GM12891 (cell line): ENCODE data around the gene NR2C2.

Experiments
- DNase-seq: peaks from one replicate; pipeline ENCODE4 v3.0.0; 2011; ENCODE audit warnings: low spot score; ENCODE audit not compliant: insufficient read length
- FAIRE-seq: peaks from 2 replicates; lab custom pipeline; 2011; peaks lifted over from hg19 to GRCh38; lab: Jason Lieb, UNC
- PAX5 ChIP-seq: IDR thresholded peaks from 2 replicates; pipeline ENCODE4 v1.6.1; 2011; ENCODE audit warnings: low read length, moderate library complexity, mild to moderate bottlenecking; ENCODE audit not compliant: insufficient read depth, severe bottlenecking
- POLR2A ChIP-seq: IDR thresholded peaks from 2 replicates; pipeline ENCODE4 v1.6.1; 2011; ENCODE audit warnings: low read depth, low read length, control low read depth
- POLR2AphosphoS5 ChIP-seq: IDR thresholded peaks from 2 replicates; pipeline ENCODE4 v1.6.1; 2011; ENCODE audit warnings: low read depth, low read length, control low read depth
- POU2F2 ChIP-seq: IDR thresholded peaks from 2 replicates; pipeline ENCODE4 v1.6.1; 2011; ENCODE audit warnings: low read depth, mild to moderate bottlenecking, control low read depth, low read length, moderate library complexity
- SPI1 ChIP-seq: IDR thresholded peaks from 2 replicates; pipeline ENCODE4 v1.6.1; 2011; ENCODE audit warnings: low read depth, low read length, control low read depth
- TAF1 ChIP-seq: IDR thresholded peaks from 2 replicates; pipeline ENCODE4 v1.6.1; 2011; ENCODE audit warnings: low read depth, low read length, control low read depth

Gene NR2C2

GRCh38 chr3:14907043-14907966, 40.1 kb upstream of the NR2C2 start:
- TF ChIP-seq POLR2A (no peak), POLR2AphosphoS5 (no peak), POU2F2 (no peak), SPI1 (no peak), TAF1 (no peak), PAX5 (no peak)
- DNase-seq (no peak), FAIRE-seq (no peak)

GRCh38 chr3:14909250-14909649, 38.1 kb upstream of the NR2C2 start:
- TF ChIP-seq TAF1, result no peak
- TF ChIP-seq SPI1, result no peak
- no peak for TF ChIP-seq PAX5
- TF ChIP-seq POLR2AphosphoS5, result no peak
- no peak for TF ChIP-seq POU2F2
- TF ChIP-seq POLR2A, result no peak
- FAIRE-seq, result no peak
- no peak for DNase-seq

DNA sequence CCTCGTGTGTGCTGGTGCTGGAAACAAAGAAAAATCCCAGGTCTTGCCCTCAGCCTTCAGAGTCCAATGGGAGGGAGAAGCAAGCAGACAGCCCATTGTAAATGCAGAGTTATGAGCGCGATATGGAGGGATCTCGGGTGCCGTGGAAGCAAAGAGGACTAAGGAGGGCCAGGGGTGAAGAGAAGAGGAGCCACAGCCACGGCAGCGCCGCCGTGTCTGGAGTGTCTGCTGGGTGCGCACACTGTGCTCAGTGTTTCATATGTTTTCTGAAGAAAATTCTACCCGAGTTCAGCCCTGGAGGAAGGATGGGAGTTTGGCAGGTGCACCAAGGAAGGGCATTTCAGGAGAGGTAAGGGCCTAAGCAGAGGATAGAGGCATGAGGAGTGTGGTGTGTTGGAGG, 35.7 kb upstream of the NR2C2 start:
- DNase-seq (no peak), FAIRE-seq (no peak)

DNA sequence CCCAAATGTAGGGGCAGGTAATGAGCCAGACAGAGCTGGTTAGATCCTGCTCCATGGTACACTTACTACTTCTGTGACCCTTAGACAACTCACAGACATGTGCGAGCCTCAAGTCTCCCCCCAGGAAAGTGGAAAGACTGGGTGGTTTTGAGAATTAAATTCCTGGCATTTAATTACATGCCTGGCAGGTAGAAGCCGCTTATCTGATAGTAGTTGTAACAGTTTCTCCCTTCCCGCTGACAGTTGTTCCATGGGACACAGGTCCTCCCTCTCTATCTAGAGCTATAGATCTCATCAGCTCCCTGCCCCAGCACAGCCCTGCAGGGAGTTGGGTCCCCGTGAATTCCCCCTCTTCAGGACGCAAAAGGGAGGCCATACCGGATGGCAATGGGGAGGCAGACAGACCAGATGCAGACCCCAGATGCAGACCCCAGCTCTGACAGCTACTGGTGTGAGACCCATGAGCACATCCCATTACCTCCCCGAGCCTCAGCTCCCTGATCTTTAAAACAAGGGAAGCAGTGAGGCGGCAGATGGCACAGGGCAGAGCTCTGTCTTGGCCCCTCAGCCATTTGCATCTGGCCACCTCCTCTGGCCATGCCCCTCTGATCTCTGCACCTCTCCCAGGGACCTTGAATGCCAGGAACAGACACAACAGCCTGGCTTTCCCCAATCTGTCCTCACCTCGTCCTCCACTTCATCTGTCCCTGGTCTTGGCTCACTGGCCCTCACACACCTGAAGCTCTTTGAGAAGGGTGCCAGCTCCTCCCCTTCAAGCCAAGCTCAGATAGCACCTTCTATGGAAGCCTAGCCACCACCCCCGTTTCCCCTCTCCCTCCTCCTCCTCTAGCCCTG, 34.1 kb upstream of the NR2C2 start:
- TF ChIP-seq POLR2AphosphoS5 (no peak), TAF1 (no peak), PAX5 (no peak), SPI1 (no peak), POU2F2 (no peak), POLR2A (no peak)
- no peak for DNase-seq
- no peak for FAIRE-seq

More for the DNA sequence above, 35.7 kb upstream of the NR2C2 start:
- TF ChIP-seq POLR2A (no peak), SPI1 (no peak), POU2F2 (no peak), PAX5 (no peak), POLR2AphosphoS5 (no peak), TAF1 (no peak)

DNA sequence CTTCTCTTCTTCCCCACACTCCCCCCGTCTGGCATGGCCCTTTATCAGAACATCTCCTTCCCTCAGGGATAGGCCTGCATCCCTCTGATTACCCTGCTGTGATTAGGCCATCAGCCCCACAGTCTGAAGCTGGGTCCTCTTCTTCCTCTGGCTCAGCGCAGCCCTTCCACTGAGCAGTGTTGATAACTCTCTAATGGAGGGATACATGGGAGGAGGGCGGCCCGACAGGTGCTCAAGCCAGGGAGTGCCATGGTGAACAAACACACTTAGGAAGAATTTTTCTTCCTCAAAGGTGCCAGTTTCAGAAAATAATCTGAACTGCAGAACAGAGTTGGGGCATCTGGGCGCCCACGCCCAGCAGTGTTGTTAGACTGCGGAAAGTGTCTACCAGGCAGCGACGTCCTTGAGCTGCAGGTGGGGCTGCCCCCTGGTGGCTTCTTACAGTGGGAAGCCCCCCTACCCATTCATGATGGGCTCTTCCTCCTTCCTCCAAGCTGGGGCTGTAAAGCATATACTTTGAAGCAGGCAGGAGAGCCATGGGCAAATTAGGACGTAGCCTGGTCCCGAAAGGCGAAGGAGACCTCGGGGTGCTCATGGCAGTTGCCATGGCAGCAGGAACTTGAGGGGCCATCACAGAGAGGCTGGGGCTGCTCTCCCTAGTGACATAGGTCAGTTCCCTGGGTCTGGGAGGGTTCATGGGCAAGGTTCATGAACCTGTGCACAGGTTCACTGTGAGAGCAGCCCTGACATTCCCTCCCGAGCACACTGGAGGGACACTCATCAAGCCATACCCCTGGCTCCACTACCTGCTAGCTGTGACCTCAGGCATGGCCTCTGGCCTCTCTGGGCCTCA, 33.2 kb upstream of the NR2C2 start:
- no peak for DNase-seq
- TF ChIP-seq TAF1 (no peak), SPI1 (no peak), POU2F2 (no peak), POLR2A (no peak), POLR2AphosphoS5 (no peak), PAX5 (no peak)
- no peak for FAIRE-seq

- no peak for TF ChIP-seq SPI1
- FAIRE-seq, result no peak
- no peak for DNase-seq
These were observed 32.6 kb upstream of the NR2C2 start for GRCh38 chr3:14914779-14915117.

DNA sequence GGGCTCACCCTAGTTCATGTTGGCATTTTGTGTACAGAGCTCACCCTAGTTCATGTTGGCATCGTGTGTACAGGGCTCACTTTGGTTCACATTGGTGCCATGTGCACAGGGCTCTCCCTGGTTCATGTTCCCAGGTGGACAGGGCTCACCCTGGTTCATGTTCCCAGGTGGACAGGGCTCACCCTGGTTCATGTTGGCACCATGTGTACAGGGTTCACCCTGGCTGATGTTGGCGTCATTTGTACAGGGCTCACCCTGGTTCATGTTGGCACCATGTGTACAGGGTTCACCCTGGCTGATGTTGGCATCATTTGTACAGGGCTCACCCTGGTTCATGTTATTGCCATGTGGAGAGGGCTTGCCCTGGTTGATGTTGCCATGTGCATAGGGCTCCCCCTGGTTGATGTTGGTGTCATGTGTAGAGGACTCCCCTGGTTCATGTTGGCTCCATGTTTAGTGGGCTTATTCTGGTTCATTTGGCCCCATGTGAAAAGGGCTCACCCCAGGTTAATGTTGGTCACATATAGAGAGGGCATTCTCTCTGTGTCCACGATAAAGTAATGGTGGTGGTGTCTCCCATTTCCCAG, 31.7 kb upstream of the NR2C2 start:
- no peak for DNase-seq
- peak; percentile 45 for FAIRE-seq

DNA sequence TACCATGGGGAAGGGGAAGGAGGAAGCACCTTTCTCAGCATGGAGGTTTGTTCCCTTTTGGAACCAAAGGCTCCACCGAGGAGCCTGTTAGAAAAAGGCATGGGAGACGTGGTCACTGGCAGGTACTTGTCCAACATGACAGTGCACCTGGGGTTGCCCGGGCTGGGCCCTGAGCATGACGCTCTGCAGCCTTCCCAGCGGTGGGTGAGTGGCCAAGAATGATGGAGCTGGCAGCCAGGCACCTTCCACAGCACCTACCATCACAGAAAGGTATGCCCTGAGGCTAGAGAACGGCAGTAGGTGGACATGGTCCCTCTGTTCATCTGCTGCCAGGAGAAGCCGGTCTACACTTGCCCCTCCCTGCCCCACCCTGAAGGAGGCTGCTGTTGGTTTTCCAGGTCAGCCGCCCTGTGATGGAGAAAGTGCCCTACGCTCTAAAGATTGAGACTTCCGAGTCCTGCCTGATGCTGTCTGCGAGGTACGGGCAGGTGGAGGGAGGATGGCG, 29.0 kb upstream of the NR2C2 start:
- no peak for FAIRE-seq
- DNase-seq, result no peak
- TF ChIP-seq SPI1 (no peak), POLR2AphosphoS5 (no peak), POLR2A (no peak), POU2F2 (no peak), TAF1 (no peak), PAX5 (no peak)

More for the DNA sequence above, 31.7 kb upstream of the NR2C2 start:
- no peak for TF ChIP-seq PAX5
- TF ChIP-seq POLR2AphosphoS5, result no peak
